Right atrium auricular region (tissue), 2 donors: ENCODE measurements around the gene MYH11. TPM values are rescaled to one million over a fixed set of nuclear protein-coding genes. Genes with fewer than 3 reads are reported as not detected.
"Not testable (repeated sequence)": the region's sequence is repeated elsewhere in the genome, so short reads cannot be mapped to it uniquely, and the experiment has no call there.

ENCODE experiments used
- DNase-seq: peaks from one replicate; pipeline ENCODE4 v3.0.0-alpha.2; 2019; ENCODE audit warnings: low spot score
- H3K27ac ChIP-seq, 2 donors: fragments of 200-600 bp; sonication (generic); 1 replicate in 1 of 2; 2 replicates in 1 of 2; pipeline ENCODE4 v1.5.1; 2016 to 2019
- H3K27me3 ChIP-seq, 2 donors: fragments of 200-600 bp; sonication (generic); one replicate each; pipeline versions ENCODE4 v1.5.1 to v1.6.0; 2017 to 2019
- H3K36me3 ChIP-seq: fragments of 200-600 bp; sonication (generic); one replicate; pipeline ENCODE4 v1.5.1; 2016
- H3K4me1 ChIP-seq, 2 donors: fragments of 200-600 bp; sonication (generic); one replicate each; pipeline versions ENCODE4 v1.5.1 to v1.6.0; 2017 to 2019
- H3K4me3 ChIP-seq, 2 donors: fragments of 200-600 bp; sonication (generic); 1 replicate in 1 of 2; 2 replicates in 1 of 2; pipeline ENCODE4 v1.5.1; 2017 to 2019; ENCODE audit warnings: mild to moderate bottlenecking in 1 of 2, moderate library complexity in 1 of 2
- H3K9me3 ChIP-seq, 2 donors: fragments of 200-600 bp; sonication (generic); one replicate each; pipeline ENCODE4 v1.5.1; 2019
- total RNA-seq, 2 donors: library from RNA; depleted of rRNA; stranded (reverse); fragments of >200 nt; gene quantifications; one replicate each; pipeline ENCODE4 v1.1.0, GENCODE V29; 2016
- TF ChIP-seq, protein P1 (sequence below), 2 donors: fragments of 200-600 bp; sonication (generic); IDR thresholded peaks; one replicate each; pipeline ENCODE4 v1.5.1; 2019; ENCODE audit warnings: antibody characterized with exemption in 2 of 2

MYH11 gene
- total RNA-seq, 2 donors from 2014 or later = 60.8 to 89.0 TPM

DNA sequence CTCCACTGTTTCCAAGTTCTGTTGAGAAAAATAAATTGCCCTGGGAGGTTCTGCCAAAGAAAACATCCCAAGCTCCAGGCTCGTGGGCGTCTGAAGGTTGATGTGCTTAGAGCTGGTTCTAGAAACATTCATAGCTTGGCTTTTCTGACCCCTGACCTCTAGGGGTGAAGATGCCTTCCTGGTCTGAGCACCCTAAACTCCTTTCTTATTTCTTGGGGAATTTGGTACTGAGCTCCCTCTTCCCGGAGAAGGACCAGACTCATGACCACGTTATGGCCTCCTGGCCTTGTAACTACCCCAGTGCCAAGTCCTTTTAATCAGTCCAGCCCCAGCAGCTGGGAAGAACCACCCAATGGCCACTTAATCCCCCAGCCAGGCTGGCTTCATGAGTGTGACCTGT is 66.4 kb downstream of the MYH11 start:
- Histone ChIP-seq H3K4me1 (peaks cover 0 to 6% of the 10 kb centered on the region in 2 donors), H3K27ac (no peak overlapping the region), H3K36me3 (no peaks in the 10 kb centered on the region), H3K9me3 (no peaks in the 10 kb centered on the region), H3K27me3 (no peaks in the 10 kb centered on the region), H3K4me3 (no peak overlapping the region)
- no peak for DNase-seq
- TF ChIP-seq, protein P1, sequence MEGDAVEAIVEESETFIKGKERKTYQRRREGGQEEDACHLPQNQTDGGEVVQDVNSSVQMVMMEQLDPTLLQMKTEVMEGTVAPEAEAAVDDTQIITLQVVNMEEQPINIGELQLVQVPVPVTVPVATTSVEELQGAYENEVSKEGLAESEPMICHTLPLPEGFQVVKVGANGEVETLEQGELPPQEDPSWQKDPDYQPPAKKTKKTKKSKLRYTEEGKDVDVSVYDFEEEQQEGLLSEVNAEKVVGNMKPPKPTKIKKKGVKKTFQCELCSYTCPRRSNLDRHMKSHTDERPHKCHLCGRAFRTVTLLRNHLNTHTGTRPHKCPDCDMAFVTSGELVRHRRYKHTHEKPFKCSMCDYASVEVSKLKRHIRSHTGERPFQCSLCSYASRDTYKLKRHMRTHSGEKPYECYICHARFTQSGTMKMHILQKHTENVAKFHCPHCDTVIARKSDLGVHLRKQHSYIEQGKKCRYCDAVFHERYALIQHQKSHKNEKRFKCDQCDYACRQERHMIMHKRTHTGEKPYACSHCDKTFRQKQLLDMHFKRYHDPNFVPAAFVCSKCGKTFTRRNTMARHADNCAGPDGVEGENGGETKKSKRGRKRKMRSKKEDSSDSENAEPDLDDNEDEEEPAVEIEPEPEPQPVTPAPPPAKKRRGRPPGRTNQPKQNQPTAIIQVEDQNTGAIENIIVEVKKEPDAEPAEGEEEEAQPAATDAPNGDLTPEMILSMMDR (IDR thresholded peaks at IDR 0.05) = no peak

DNA sequence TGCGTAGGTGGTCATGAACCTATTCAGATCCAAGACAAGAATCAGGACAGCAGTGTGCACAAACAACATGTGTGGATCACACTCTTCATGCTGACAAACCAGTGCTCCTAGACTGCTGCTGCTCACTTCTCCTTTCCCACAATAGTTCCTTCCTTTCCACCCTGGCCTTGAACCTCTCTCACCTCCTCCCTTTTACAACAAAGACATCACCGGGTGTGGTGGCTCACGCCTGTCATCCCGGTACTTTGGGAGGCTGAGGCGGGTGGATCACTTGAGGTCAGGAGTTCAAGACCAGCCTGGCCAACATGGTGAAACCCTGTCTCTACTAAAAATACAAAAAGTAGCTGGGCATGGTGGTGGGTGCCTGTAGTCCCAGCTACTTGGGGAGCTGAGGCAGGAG is 67.0 kb downstream of the MYH11 start:
- H3K27me3 ChIP-seq, DNase-seq, H3K4me3 ChIP-seq, H3K9me3 ChIP-seq, H3K36me3 ChIP-seq, H3K27ac ChIP-seq, H3K4me1 ChIP-seq: not testable (repeated sequence)

DNA sequence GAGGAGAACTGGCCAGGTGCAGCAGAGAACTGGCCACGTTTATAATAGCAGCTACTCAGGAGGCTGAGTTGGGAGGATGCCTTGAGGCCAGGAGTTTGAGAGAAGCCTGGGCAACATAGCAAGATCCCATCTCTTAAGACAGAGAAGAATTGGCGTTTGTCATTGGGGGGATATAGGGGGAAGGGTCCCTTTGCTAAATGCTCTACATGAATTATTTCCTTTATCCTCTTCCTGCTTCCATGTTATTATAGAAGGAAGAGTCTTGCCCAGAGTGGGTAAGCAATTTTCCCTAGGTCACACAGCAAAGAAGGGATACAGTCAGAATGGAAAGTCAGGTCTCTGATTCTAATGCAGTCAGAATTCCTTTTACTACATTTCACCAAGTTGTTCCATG is 68.0 kb downstream of the MYH11 start:
- Histone ChIP-seq H3K36me3 (no peaks in the 10 kb centered on the region), H3K27ac (no peak overlapping the region), H3K27me3 (no peaks in the 10 kb centered on the region), H3K4me1 (peaks cover 0 to 6% of the 10 kb centered on the region in 2 donors), H3K4me3 (no peak overlapping the region), H3K9me3 (no peaks in the 10 kb centered on the region)
- TF ChIP-seq, protein P1 (IDR thresholded peaks at IDR 0.05) = no peak
- DNase-seq = no peak

DNA sequence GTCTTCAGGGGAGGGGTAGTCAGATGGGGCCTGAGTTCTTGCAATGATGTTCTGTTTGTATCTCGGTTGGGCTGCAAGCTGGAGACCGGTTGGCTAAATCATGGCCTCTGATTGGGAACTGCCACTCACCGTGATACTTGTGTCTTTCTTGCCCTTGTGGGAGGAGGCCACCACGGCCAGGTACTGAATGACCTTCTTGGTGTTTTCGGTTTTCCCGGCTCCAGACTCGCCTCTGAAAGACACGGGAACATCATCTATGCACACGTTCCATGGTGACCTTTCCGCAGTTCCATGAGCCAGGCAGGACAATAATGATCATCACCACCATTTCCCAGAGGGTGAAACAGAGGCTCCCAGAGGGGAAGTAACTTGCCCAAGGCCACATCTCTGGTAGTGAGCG is 70.3 kb downstream of the MYH11 start:
- TF ChIP-seq, protein P1 (IDR thresholded peaks at IDR 0.05) = no peak
- Histone ChIP-seq H3K9me3 (no peaks in the 10 kb centered on the region), H3K36me3 (no peaks in the 10 kb centered on the region), H3K27ac (no peak overlapping the region), H3K4me1 (no peaks in the 10 kb centered on the region), H3K27me3 (no peaks in the 10 kb centered on the region), H3K4me3 (no peak overlapping the region)
- no peak for DNase-seq

DNA sequence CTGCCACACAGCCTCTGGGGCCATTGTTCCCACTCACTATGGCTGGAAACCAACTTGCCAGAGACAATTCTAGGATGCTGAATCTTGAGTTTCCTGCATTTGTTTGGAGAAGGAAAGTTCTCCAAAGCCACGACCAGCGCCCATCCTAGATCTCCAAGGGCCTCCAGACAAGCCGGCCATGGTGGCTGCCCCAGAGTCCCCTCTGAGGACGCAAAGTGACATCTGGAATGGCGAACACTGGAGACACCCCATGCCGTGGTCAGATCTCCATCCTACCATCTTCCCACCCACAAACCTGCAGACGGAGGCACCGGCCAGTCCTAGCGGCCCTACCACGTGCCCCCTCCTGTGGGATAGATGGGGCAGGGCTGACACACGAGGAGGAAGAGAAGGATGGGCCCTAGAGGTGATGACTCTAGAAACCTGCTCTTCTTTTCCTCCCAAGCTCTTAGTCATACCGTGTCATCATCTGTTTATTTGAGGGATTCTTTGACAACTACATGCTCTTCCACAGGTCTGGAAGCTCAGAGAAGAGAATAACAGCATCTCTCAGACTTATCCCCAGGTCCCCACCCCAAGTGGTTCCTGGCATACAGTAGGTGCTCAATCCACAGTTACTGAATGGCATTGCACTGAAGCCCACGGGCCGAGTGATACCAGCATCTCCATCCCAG is 71.3 kb downstream of the MYH11 start:
- no peaks in the 10 kb centered on the region for H3K36me3 ChIP-seq
- H3K4me3 ChIP-seq = no peak overlapping the region
- TF ChIP-seq, protein P1 (IDR thresholded peaks at IDR 0.05) = no peak
- H3K9me3 ChIP-seq = no peaks in the 10 kb centered on the region
- H3K27ac ChIP-seq = no peak overlapping the region
- no peak for DNase-seq
- H3K4me1 ChIP-seq = no peaks in the 10 kb centered on the region
- H3K27me3 ChIP-seq = no peaks in the 10 kb centered on the region

DNA sequence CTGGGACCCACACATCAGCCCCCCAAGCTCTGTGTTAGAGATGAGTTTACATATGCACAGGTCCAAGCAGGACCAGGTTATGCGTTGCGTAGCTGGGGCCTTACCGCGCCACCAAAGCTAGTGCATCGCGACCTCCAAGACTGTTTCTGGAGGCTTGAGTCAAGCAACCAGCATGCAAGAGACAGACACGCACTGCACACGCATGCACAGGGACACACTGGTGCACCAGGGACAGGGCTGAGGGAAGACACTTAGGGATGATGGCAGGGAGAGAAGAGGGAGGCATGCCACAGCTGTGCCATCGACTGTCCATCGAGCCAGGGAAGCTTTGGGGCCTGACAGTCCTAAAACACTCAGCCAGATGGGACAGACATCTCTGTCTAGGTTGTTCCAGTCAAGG is 72.8 kb downstream of the MYH11 start:
- Histone ChIP-seq H3K36me3 (no peaks in the 10 kb centered on the region), H3K27ac (no peak overlapping the region), H3K27me3 (no peaks in the 10 kb centered on the region), H3K4me3 (no peak overlapping the region), H3K4me1 (no peaks in the 10 kb centered on the region), H3K9me3 (no peaks in the 10 kb centered on the region)
- DNase-seq = no peak
- TF ChIP-seq, protein P1 (IDR thresholded peaks at IDR 0.05) = no peak
